ENCODE measurements around the gene SNRNP40.

SNRNP40 gene

GRCh38 chr1:31296486-31297276 lies at the start of gene SNRNP40, which contains the start of gene ZCCHC17:
TSS of gene SNRNP40 (minus strand) at chr1:31296788. CDS start at chr1:31296751, 37 bp downstream.
TSS of gene ZCCHC17 (plus strand) at chr1:31297032. CDS start at chr1:31310099, 13,067 bp downstream.
- Mint-ChIP-seq H3K9me3 (no peaks in the 10 kb centered on the region), H3K4me1 (ENCODE audit: low read depth) (peaks cover 34% of the 10 kb centered on the region), H3K36me3 (ENCODE audit: low read depth) (peaks cover 24% of the 10 kb centered on the region), H3K4me3 (no peak within 1 kb of the TSS), H3K27ac (no peak within 1 kb of the TSS), H3K27me3 (ENCODE audit: low read depth) (no peaks in the 10 kb centered on the region)

DNA sequence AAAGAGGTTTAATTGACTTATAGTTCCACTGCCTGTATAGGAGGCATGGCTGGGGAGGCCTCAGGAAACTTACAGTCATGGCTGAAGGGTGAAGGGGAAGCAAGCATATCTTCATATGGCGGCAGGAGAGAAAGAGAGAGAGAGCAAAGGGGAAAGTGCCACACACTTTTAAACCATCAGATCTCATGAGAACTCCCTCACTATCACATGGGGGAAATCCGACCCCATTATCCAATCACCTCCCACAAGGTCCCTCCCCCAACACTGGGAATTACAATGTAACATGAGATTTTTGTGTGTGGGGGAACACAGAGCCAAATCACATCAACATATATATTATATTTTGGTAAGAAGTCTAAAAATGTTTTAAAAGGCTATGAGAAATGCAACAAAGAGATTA lies 49.0 kb upstream of the SNRNP40 start:
- Mint-ChIP-seq H3K27me3 (ENCODE audit: low read depth) (no peaks in the 10 kb centered on the region), H3K4me3 (no peak overlapping the region), H3K27ac (no peak overlapping the region), H3K9me3 (no peaks in the 10 kb centered on the region), H3K36me3 (ENCODE audit: low read depth) (peaks cover 9% of the 10 kb centered on the region), H3K4me1 (ENCODE audit: low read depth) (no peaks in the 10 kb centered on the region)

- Mint-ChIP-seq H3K4me3 (no peak overlapping the region), H3K4me1 (ENCODE audit: low read depth) (no peaks in the 10 kb centered on the region), H3K36me3 (ENCODE audit: low read depth) (peaks cover 14% of the 10 kb centered on the region), H3K27me3 (ENCODE audit: low read depth) (no peaks in the 10 kb centered on the region), H3K27ac (no peak overlapping the region), H3K9me3 (no peaks in the 10 kb centered on the region)
Measured at GRCh38 chr1:31344503-31344902, 47.9 kb upstream of the SNRNP40 start.

GRCh38 chr1:31336687-31337467 lies 40.3 kb upstream of the SNRNP40 start:
- peaks cover 5% of the 10 kb centered on the region for H3K36me3 Mint-ChIP-seq (ENCODE audit: low read depth)
- H3K27me3 Mint-ChIP-seq (ENCODE audit: low read depth), result no peaks in the 10 kb centered on the region
- no peaks in the 10 kb centered on the region for H3K4me1 Mint-ChIP-seq (ENCODE audit: low read depth)
- H3K4me3 Mint-ChIP-seq, result no peak overlapping the region
- H3K9me3 Mint-ChIP-seq, result no peaks in the 10 kb centered on the region
- H3K27ac Mint-ChIP-seq, result no peak overlapping the region

DNA sequence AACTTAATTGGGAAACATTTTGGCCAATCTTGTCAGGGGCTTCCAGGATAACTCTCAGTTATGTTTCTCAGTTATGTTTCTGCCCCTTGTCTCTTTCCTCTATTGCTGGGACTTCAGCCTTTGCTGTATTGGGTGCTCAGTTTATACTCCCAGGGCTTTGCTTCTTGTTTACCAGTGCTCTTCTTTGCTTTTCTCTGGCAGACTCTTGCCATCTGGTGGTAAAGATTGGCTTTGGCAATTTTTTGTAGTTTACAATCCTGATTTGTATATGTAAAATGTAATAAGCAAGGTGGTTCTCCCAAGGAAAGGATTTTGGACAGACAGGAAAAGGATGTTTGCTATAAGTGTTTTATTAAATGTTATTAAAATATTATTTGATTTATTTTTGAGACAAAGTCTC lies 38.4 kb upstream of the SNRNP40 start:
- no peaks in the 10 kb centered on the region for H3K4me1 Mint-ChIP-seq (ENCODE audit: low read depth)
- no peak overlapping the region for H3K27ac Mint-ChIP-seq
- peaks cover 5% of the 10 kb centered on the region for H3K36me3 Mint-ChIP-seq (ENCODE audit: low read depth)
- H3K27me3 Mint-ChIP-seq (ENCODE audit: low read depth), result no peaks in the 10 kb centered on the region
- no peak overlapping the region for H3K4me3 Mint-ChIP-seq
- H3K9me3 Mint-ChIP-seq, result no peaks in the 10 kb centered on the region

DNA sequence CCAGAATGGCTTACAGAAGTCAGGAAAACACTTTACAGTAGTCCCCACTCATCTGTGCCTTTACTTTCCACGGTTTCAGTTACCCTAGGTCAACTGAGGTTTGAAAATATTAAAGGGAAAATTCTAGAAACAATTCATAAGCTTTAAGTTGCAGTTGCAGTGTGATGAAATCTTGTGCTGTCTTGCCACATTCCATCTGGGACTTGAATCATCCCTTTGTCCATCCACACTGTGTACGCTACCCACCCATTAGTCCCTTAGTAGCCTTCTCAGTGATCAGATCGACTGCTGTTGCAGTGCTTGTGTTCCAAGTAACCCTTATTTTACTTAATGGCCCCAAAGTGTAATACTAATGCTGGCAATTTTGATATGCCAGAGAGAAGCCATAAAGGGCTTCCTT lies 30.8 kb upstream of the SNRNP40 start:
- H3K27me3 Mint-ChIP-seq (ENCODE audit: low read depth), result no peaks in the 10 kb centered on the region

GRCh38 chr1:31326461-31326860 lies 29.9 kb upstream of the SNRNP40 start:
- Mint-ChIP-seq H3K27ac (no peak overlapping the region), H3K27me3 (ENCODE audit: low read depth) (no peaks in the 10 kb centered on the region), H3K4me3 (no peak overlapping the region), H3K4me1 (ENCODE audit: low read depth) (no peaks in the 10 kb centered on the region), H3K36me3 (ENCODE audit: low read depth) (no peaks in the 10 kb centered on the region), H3K9me3 (no peaks in the 10 kb centered on the region)

More for the DNA sequence above, 30.8 kb upstream of the SNRNP40 start:
- no peak overlapping the region for H3K4me3 Mint-ChIP-seq
- H3K9me3 Mint-ChIP-seq, result no peaks in the 10 kb centered on the region
- no peaks in the 10 kb centered on the region for H3K4me1 Mint-ChIP-seq (ENCODE audit: low read depth)
- no peaks in the 10 kb centered on the region for H3K36me3 Mint-ChIP-seq (ENCODE audit: low read depth)
- no peak overlapping the region for H3K27ac Mint-ChIP-seq

DNA sequence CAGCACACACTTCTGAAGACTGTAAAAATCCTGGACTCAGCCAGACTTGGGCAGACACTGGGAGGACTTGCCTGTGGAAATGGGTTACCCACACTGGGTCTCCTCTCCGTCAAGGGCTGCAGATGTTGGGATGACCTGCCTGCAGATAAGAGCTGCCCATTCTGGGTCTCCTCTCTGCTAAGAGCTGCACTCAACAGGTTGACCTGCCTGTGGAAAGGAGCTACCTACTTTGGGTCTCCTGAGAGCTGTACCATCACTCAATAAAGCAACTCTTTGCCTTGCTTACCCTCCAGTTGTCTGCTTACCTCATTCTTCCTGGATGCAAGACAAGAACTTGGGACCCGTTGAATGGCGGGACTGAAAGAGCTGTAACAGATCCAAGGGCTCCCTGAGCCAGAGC lies 28.4 kb upstream of the SNRNP40 start:
- no peak overlapping the region for H3K4me3 Mint-ChIP-seq
- no peaks in the 10 kb centered on the region for H3K27me3 Mint-ChIP-seq (ENCODE audit: low read depth)

GRCh38 chr1:31324093-31324492 lies 27.5 kb upstream of the SNRNP40 start:
- Mint-ChIP-seq H3K9me3 (no peaks in the 10 kb centered on the region), H3K4me3 (no peak overlapping the region), H3K36me3 (ENCODE audit: low read depth) (peaks cover 15% of the 10 kb centered on the region), H3K27me3 (ENCODE audit: low read depth) (no peaks in the 10 kb centered on the region), H3K4me1 (ENCODE audit: low read depth) (no peaks in the 10 kb centered on the region), H3K27ac (no peak overlapping the region)

More for the DNA sequence above, 28.4 kb upstream of the SNRNP40 start:
- Mint-ChIP-seq H3K9me3 (no peaks in the 10 kb centered on the region), H3K4me1 (ENCODE audit: low read depth) (no peaks in the 10 kb centered on the region), H3K27ac (no peak overlapping the region), H3K36me3 (ENCODE audit: low read depth) (peaks cover 10% of the 10 kb centered on the region)

DNA sequence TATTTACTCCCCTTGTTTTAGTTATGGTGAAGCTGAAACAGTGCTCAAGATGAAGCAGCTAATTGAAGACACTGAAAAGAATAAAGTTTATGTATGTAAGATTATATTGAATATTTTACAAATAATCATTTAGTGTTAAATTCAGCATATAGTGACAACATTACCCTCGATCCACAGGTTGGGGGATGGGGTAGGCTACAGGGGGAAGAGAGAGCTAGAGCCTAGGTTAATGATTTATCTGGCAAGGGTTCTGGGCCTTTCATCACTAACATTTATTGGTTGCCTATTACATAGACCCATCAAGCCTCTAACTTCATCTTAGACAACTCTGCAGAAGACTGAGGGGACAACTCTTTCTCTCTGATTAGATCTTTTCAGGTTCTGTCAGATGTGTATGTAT lies 21.6 kb upstream of the SNRNP40 start:
- Mint-ChIP-seq H3K4me3 (no peak overlapping the region), H3K9me3 (no peaks in the 10 kb centered on the region), H3K4me1 (ENCODE audit: low read depth) (no peaks in the 10 kb centered on the region), H3K27me3 (ENCODE audit: low read depth) (no peaks in the 10 kb centered on the region), H3K36me3 (ENCODE audit: low read depth) (peaks cover 29% of the 10 kb centered on the region), H3K27ac (no peak overlapping the region)

- no peak overlapping the region for H3K4me3 Mint-ChIP-seq
- H3K4me1 Mint-ChIP-seq (ENCODE audit: low read depth), result no peaks in the 10 kb centered on the region
- H3K27ac Mint-ChIP-seq, result no peak overlapping the region
- H3K9me3 Mint-ChIP-seq, result no peaks in the 10 kb centered on the region
- H3K27me3 Mint-ChIP-seq (ENCODE audit: low read depth), result no peaks in the 10 kb centered on the region
- H3K36me3 Mint-ChIP-seq (ENCODE audit: low read depth), result peaks cover 32% of the 10 kb centered on the region
Measured at GRCh38 chr1:31315902-31316301, 19.3 kb upstream of the SNRNP40 start.

GRCh38 chr1:31310198-31310597 lies 13.6 kb upstream of the SNRNP40 start:
- Mint-ChIP-seq H3K36me3 (ENCODE audit: low read depth) (peaks cover 22% of the 10 kb centered on the region), H3K4me1 (ENCODE audit: low read depth) (peaks cover 10% of the 10 kb centered on the region), H3K27me3 (ENCODE audit: low read depth) (no peaks in the 10 kb centered on the region), H3K27ac (no peak overlapping the region), H3K4me3 (no peak overlapping the region), H3K9me3 (no peaks in the 10 kb centered on the region)

- peaks cover 10% of the 10 kb centered on the region for H3K4me1 Mint-ChIP-seq (ENCODE audit: low read depth)
- H3K27me3 Mint-ChIP-seq (ENCODE audit: low read depth), result no peaks in the 10 kb centered on the region
- H3K4me3 Mint-ChIP-seq, result no peak overlapping the region
- H3K36me3 Mint-ChIP-seq (ENCODE audit: low read depth), result peaks cover 16% of the 10 kb centered on the region
- no peaks in the 10 kb centered on the region for H3K9me3 Mint-ChIP-seq
- no peak overlapping the region for H3K27ac Mint-ChIP-seq
Measured at GRCh38 chr1:31308036-31308435, 11.4 kb upstream of the SNRNP40 start.

- H3K9me3 Mint-ChIP-seq, result no peaks in the 10 kb centered on the region
- no peak overlapping the region for H3K4me3 Mint-ChIP-seq
- no peaks in the 10 kb centered on the region for H3K27me3 Mint-ChIP-seq (ENCODE audit: low read depth)
- peaks cover 12% of the 10 kb centered on the region for H3K36me3 Mint-ChIP-seq (ENCODE audit: low read depth)
- H3K4me1 Mint-ChIP-seq (ENCODE audit: low read depth), result peaks cover 10% of the 10 kb centered on the region
- no peak overlapping the region for H3K27ac Mint-ChIP-seq
Measured at GRCh38 chr1:31306278-31306677, 9.7 kb upstream of the SNRNP40 start.
